HEK293 (cell line): ENCODE results near the gene ATP13A3.

Experiments
- CTCF ChIA-PET: fragments of 350-600 bp; formaldehyde crosslinking; extraction: SDS; loops from one replicate; lab custom pipeline; 2021; ENCODE audit warnings: antibody characterized with exemption; lab: Yijun Ruan, JAX
- POLR2A ChIA-PET: fragments of 300-600 bp; formaldehyde crosslinking; extraction: SDS; loops from one replicate; lab custom pipeline; 2020; ENCODE audit warnings: antibody characterized with exemption, inconsistent platforms; lab: Yijun Ruan, JAX
- H3K27ac ChIP-seq: fragments of 200-500 bp; sonication (Bioruptor generic); 2 replicates; pipeline ENCODE4 v1.5.1; 2014; ENCODE audit warnings: low read depth, low read length, control low read depth, inconsistent platforms; ENCODE audit errors: extremely low read depth
- H3K36me3 ChIP-seq, 2 experiments: fragments of 200-500 bp in 1 of 2; sonication (Bioruptor generic) in 1 of 2; 1 replicate in 1 of 2; 2 replicates in 1 of 2; pipeline ENCODE4 v1.5.1; 2014 to 2017; ENCODE audit warnings: inconsistent platforms in 2 of 2, low read length in 2 of 2; ENCODE audit not compliant: control insufficient read depth in 2 of 2, insufficient read depth in 1 of 2
- H3K4me1 ChIP-seq: fragments of 200-500 bp; sonication (Bioruptor generic); 2 replicates; pipeline ENCODE4 v1.5.1; 2014; ENCODE audit warnings: mild to moderate bottlenecking, low read length, inconsistent platforms; ENCODE audit not compliant: control insufficient read depth, insufficient read depth
- H3K4me3 ChIP-seq: 2 replicates; pipeline ENCODE4 v1.5.1; 2011; ENCODE audit warnings: low read depth, mild to moderate bottlenecking, control low read depth, low read length, moderate library complexity
- H3K9me3 ChIP-seq: fragments of 200-500 bp; sonication (Bioruptor generic); 2 replicates; pipeline ENCODE4 v1.5.1; 2014; ENCODE audit warnings: low read depth, low read length, inconsistent platforms; ENCODE audit not compliant: control insufficient read depth, insufficient read depth
- FEZF1 ChIP-seq: fragments of 450-650 bp; formaldehyde crosslinking; IDR thresholded peaks from 2 replicates; pipeline ENCODE4 v1.5.1; 2016; ENCODE audit warnings: missing biosample characterization, missing genetic modification characterization
- GLIS1 ChIP-seq: fragments of 450-650 bp; formaldehyde crosslinking; IDR thresholded peaks from 2 replicates; pipeline ENCODE4 v1.5.1; 2016; ENCODE audit warnings: missing biosample characterization, missing genetic modification characterization
- GLIS2 ChIP-seq: fragments of 450-650 bp; formaldehyde crosslinking; IDR thresholded peaks from 2 replicates; pipeline ENCODE4 v1.5.1; 2016; ENCODE audit warnings: missing biosample characterization, missing genetic modification characterization
- HIC1 ChIP-seq: fragments of 450-650 bp; formaldehyde crosslinking; IDR thresholded peaks from 2 replicates; pipeline ENCODE4 v1.5.1; 2016; ENCODE audit warnings: missing biosample characterization, missing genetic modification characterization
- HOXC10 ChIP-seq: sonication (generic); formaldehyde crosslinking; IDR thresholded peaks from 2 replicates; pipeline ENCODE4 v1.8.1; 2023; ENCODE audit warnings: mild to moderate bottlenecking, missing genetic modification reagents
- HOXD13 ChIP-seq: sonication (generic); formaldehyde crosslinking; IDR thresholded peaks from 2 replicates; pipeline ENCODE4 v1.8.0; 2022; ENCODE audit warnings: missing genetic modification reagents, borderline replicate concordance
- KLF1 ChIP-seq: fragments of 450-650 bp; formaldehyde crosslinking; IDR thresholded peaks from 2 replicates; pipeline ENCODE4 v1.5.1; 2016; ENCODE audit warnings: missing biosample characterization, missing genetic modification characterization
- MEIS1 ChIP-seq: sonication (generic); formaldehyde crosslinking; IDR thresholded peaks from 2 replicates; pipeline ENCODE4 v1.8.1; 2022; ENCODE audit warnings: missing genetic modification reagents, mild to moderate bottlenecking, borderline replicate concordance
- OSR2 ChIP-seq: fragments of 450-650 bp; formaldehyde crosslinking; IDR thresholded peaks from 2 replicates; pipeline ENCODE4 v1.5.1; 2016; ENCODE audit warnings: missing biosample characterization, missing genetic modification characterization
- SALL2 ChIP-seq: fragments of 450-650 bp; formaldehyde crosslinking; IDR thresholded peaks from 2 replicates; pipeline ENCODE4 v1.5.0; 2017; ENCODE audit warnings: missing biosample characterization, mild to moderate bottlenecking, missing genetic modification characterization, borderline replicate concordance
- SP2 ChIP-seq: fragments of 450-650 bp; formaldehyde crosslinking; IDR thresholded peaks from 2 replicates; pipeline ENCODE4 v1.5.1; 2016; ENCODE audit warnings: missing biosample characterization, missing genetic modification characterization
- ZIC2 ChIP-seq: fragments of 450-650 bp; formaldehyde crosslinking; IDR thresholded peaks from 2 replicates; pipeline ENCODE4 v1.5.1; 2016; ENCODE audit warnings: missing biosample characterization, missing genetic modification characterization
- ZNF266 ChIP-seq: fragments of 450-650 bp; formaldehyde crosslinking; IDR thresholded peaks from 2 replicates; pipeline ENCODE4 v1.5.1; 2016; ENCODE audit warnings: missing biosample characterization, missing genetic modification characterization, low read depth
- ZNF292 ChIP-seq: fragments of 450-650 bp; formaldehyde crosslinking; IDR thresholded peaks from 2 replicates; pipeline ENCODE4 v1.5.1; 2016; ENCODE audit warnings: low read depth, missing biosample characterization, missing genetic modification characterization, borderline replicate concordance
- ZNF354C ChIP-seq: fragments of 450-650 bp; formaldehyde crosslinking; IDR thresholded peaks from 2 replicates; pipeline ENCODE4 v1.5.1; 2016; ENCODE audit warnings: missing biosample characterization, missing genetic modification characterization, low read depth, borderline replicate concordance
- ZNF423 ChIP-seq: fragments of 450-650 bp; formaldehyde crosslinking; IDR thresholded peaks from 2 replicates; pipeline ENCODE4 v1.5.1; 2016; ENCODE audit warnings: missing biosample characterization, missing genetic modification characterization
- ZNF48 ChIP-seq: fragments of 450-650 bp; formaldehyde crosslinking; IDR thresholded peaks from 2 replicates; pipeline ENCODE4 v1.5.1; 2016; ENCODE audit warnings: missing biosample characterization, missing genetic modification characterization
- ZNF610 ChIP-seq: fragments of 450-650 bp; formaldehyde crosslinking; IDR thresholded peaks from 2 replicates; pipeline ENCODE4 v1.5.1; 2016; ENCODE audit warnings: missing biosample characterization, missing genetic modification characterization, borderline replicate concordance
- ZNF670 ChIP-seq: fragments of 450-650 bp; formaldehyde crosslinking; IDR thresholded peaks from 2 replicates; pipeline ENCODE4 v1.5.1; 2016; ENCODE audit warnings: missing biosample characterization, missing genetic modification characterization, low read depth
- ZNF777 ChIP-seq: fragments of 450-650 bp; formaldehyde crosslinking; IDR thresholded peaks from 2 replicates; pipeline ENCODE4 v1.5.1; 2017; ENCODE audit warnings: missing biosample characterization, missing genetic modification characterization, borderline replicate concordance
- TF ChIP-seq, protein P1 (sequence below): fragments of 450-650 bp; formaldehyde crosslinking; IDR thresholded peaks from 2 replicates; pipeline ENCODE4 v1.5.1; 2016; ENCODE audit warnings: missing biosample characterization, missing genetic modification characterization
- TF ChIP-seq, protein P2 (sequence below): fragments of 450-650 bp; formaldehyde crosslinking; IDR thresholded peaks from 2 replicates; pipeline ENCODE4 v1.5.1; 2016; ENCODE audit warnings: missing biosample characterization, missing genetic modification characterization
- TF ChIP-seq, protein P3 (sequence below): fragments of 450-650 bp; formaldehyde crosslinking; IDR thresholded peaks from 2 replicates; pipeline ENCODE4 v1.5.1; 2017; ENCODE audit warnings: missing biosample characterization, missing genetic modification characterization

Gene ATP13A3

GRCh38 chr3:194364652-194365434 lies 122.0 kb downstream of the ATP13A3 start (continued):
- TF ChIP-seq, protein P1, sequence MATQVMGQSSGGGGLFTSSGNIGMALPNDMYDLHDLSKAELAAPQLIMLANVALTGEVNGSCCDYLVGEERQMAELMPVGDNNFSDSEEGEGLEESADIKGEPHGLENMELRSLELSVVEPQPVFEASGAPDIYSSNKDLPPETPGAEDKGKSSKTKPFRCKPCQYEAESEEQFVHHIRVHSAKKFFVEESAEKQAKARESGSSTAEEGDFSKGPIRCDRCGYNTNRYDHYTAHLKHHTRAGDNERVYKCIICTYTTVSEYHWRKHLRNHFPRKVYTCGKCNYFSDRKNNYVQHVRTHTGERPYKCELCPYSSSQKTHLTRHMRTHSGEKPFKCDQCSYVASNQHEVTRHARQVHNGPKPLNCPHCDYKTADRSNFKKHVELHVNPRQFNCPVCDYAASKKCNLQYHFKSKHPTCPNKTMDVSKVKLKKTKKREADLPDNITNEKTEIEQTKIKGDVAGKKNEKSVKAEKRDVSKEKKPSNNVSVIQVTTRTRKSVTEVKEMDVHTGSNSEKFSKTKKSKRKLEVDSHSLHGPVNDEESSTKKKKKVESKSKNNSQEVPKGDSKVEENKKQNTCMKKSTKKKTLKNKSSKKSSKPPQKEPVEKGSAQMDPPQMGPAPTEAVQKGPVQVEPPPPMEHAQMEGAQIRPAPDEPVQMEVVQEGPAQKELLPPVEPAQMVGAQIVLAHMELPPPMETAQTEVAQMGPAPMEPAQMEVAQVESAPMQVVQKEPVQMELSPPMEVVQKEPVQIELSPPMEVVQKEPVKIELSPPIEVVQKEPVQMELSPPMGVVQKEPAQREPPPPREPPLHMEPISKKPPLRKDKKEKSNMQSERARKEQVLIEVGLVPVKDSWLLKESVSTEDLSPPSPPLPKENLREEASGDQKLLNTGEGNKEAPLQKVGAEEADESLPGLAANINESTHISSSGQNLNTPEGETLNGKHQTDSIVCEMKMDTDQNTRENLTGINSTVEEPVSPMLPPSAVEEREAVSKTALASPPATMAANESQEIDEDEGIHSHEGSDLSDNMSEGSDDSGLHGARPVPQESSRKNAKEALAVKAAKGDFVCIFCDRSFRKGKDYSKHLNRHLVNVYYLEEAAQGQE: peak; percentile 84
- TF ChIP-seq FEZF1 (tag by site-specific recombination): peak; percentile 71
- TF ChIP-seq SP2 (tag by site-specific recombination): peak; percentile 27; the same call in 1 of the 2 replicates
- TF ChIP-seq, protein P2, sequence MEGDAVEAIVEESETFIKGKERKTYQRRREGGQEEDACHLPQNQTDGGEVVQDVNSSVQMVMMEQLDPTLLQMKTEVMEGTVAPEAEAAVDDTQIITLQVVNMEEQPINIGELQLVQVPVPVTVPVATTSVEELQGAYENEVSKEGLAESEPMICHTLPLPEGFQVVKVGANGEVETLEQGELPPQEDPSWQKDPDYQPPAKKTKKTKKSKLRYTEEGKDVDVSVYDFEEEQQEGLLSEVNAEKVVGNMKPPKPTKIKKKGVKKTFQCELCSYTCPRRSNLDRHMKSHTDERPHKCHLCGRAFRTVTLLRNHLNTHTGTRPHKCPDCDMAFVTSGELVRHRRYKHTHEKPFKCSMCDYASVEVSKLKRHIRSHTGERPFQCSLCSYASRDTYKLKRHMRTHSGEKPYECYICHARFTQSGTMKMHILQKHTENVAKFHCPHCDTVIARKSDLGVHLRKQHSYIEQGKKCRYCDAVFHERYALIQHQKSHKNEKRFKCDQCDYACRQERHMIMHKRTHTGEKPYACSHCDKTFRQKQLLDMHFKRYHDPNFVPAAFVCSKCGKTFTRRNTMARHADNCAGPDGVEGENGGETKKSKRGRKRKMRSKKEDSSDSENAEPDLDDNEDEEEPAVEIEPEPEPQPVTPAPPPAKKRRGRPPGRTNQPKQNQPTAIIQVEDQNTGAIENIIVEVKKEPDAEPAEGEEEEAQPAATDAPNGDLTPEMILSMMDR: no peak
- no peak for TF ChIP-seq KLF1 (tag by site-specific recombination)
- 0 out of 2 replicates have a peak, but pooled peaks have one; percentile 53 for TF ChIP-seq HIC1 (tag by site-specific recombination)
- peak; percentile 49; the same call in 1 of the 2 replicates for TF ChIP-seq GLIS2 (tag by site-specific recombination)
- no peak for TF ChIP-seq HOXC10 (CRISPR knock-in tag)
- peak; percentile 85 for TF ChIP-seq OSR2
- peak; percentile 100 for TF ChIP-seq ZIC2 (tag by site-specific recombination)
- TF ChIP-seq ZNF423: 0 out of 2 replicates have a peak, but pooled peaks have one; percentile 28
- peak; percentile 95 for TF ChIP-seq GLIS1 (tag by site-specific recombination)
- TF ChIP-seq, all 188 proteins: peak for 17

- Histone ChIP-seq H3K36me3 (no peaks in the 10 kb centered on the region), H3K4me3 (no peak overlapping the region), H3K9me3 (no peaks in the 10 kb centered on the region), H3K4me1 (no peaks in the 10 kb centered on the region), H3K27ac (no peak overlapping the region)
- ChIA-PET POLR2A (no interaction called here), CTCF (interaction anchor here (0.8 kb wide), 1 partner anchor 21 kb away, joined by 3 read pairs; no protein-coding TSS in a partner anchor)
- TF ChIP-seq, protein P3, sequence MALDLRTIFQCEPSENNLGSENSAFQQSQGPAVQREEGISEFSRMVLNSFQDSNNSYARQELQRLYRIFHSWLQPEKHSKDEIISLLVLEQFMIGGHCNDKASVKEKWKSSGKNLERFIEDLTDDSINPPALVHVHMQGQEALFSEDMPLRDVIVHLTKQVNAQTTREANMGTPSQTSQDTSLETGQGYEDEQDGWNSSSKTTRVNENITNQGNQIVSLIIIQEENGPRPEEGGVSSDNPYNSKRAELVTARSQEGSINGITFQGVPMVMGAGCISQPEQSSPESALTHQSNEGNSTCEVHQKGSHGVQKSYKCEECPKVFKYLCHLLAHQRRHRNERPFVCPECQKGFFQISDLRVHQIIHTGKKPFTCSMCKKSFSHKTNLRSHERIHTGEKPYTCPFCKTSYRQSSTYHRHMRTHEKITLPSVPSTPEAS (tag by site-specific recombination): no peak
- TF ChIP-seq ZNF354C (tag by site-specific recombination) (no peak), SALL2 (no peak), ZNF48 (no peak), ZNF610 (tag by site-specific recombination) (no peak), ZNF670 (tag by site-specific recombination) (no peak), ZNF266 (tag by site-specific recombination) (no peak), MEIS1 (CRISPR knock-in tag) (no peak), HOXD13 (CRISPR knock-in tag) (no peak), ZNF777 (tag by site-specific recombination) (no peak), ZNF292 (tag by site-specific recombination) (no peak)
These were observed 122.5 kb downstream of the ATP13A3 start for GRCh38 chr3:194364314-194364651.
